Neuronal stem cell (in vitro differentiated cells): ENCODE measurements around the gene LCA5.

Experiments used
- DNase-seq: peaks from one replicate; pipeline ENCODE4 v3.0.0-alpha.2; 2013; ENCODE audit warnings: low spot score
- H2AFZ ChIP-seq: one replicate; pipeline ENCODE4 v1.6.1; 2013; ENCODE audit warnings: mild to moderate bottlenecking, low read length, inconsistent platforms
- H2AK5ac ChIP-seq: 2 replicates; pipeline ENCODE4 v1.6.1; 2013; ENCODE audit warnings: low read depth, mild to moderate bottlenecking, inconsistent platforms, low read length, moderate library complexity, mixed read lengths
- H2BK120ac ChIP-seq: 2 replicates; pipeline ENCODE4 v1.6.1; 2013; ENCODE audit warnings: low read depth, mild to moderate bottlenecking, inconsistent platforms, low read length, moderate library complexity, mixed read lengths
- H2BK12ac ChIP-seq: one replicate; pipeline ENCODE4 v1.6.1; 2013; ENCODE audit warnings: low read length, inconsistent platforms
- H2BK15ac ChIP-seq: 2 replicates; pipeline ENCODE4 v1.6.1; 2013; ENCODE audit warnings: mild to moderate bottlenecking, low read length, inconsistent platforms, mixed read lengths
- H2BK5ac ChIP-seq: one replicate; pipeline ENCODE4 v1.6.1; 2013; ENCODE audit warnings: inconsistent platforms, mild to moderate bottlenecking, low read length, moderate library complexity
- H3K14ac ChIP-seq: one replicate; pipeline ENCODE4 v1.6.1; 2013; ENCODE audit warnings: low read length, inconsistent platforms
- H3K18ac ChIP-seq: 2 replicates; pipeline ENCODE4 v1.6.1; 2013; ENCODE audit warnings: low read length, inconsistent platforms
- H3K23ac ChIP-seq: 2 replicates; pipeline ENCODE4 v1.6.1; 2013; ENCODE audit warnings: low read depth, mild to moderate bottlenecking, mixed read lengths, low read length, inconsistent platforms; ENCODE audit not compliant: poor library complexity
- H3K27ac ChIP-seq: replicated peaks from 3 replicates; pipeline ENCODE4 v1.5.1; 2013; ENCODE audit warnings: low read length, inconsistent platforms
- H3K27me3 ChIP-seq, 3 experiments: 2 replicates each; pipeline ENCODE4 v1.6.1; 2013; ENCODE audit warnings: low read length in 3 of 3, mild to moderate bottlenecking in 2 of 3, inconsistent platforms in 1 of 3, low read depth in 1 of 3, mixed read lengths in 1 of 3, moderate library complexity in 1 of 3; ENCODE audit not compliant: control insufficient read depth in 3 of 3, insufficient read depth in 3 of 3
- H3K36me3 ChIP-seq, 2 donors: replicated peaks in 1 of 2; 2 replicates each; pipeline ENCODE4 v1.6.1; 2013; ENCODE audit warnings: low read length in 2 of 2; ENCODE audit not compliant: control insufficient read depth in 2 of 2, insufficient read depth in 2 of 2
- H3K4ac ChIP-seq: 2 replicates; pipeline ENCODE4 v1.6.1; 2013; ENCODE audit warnings: inconsistent platforms, mild to moderate bottlenecking, low read length, moderate library complexity
- H3K4me1 ChIP-seq, 2 donors: 1 replicate in 1 of 2; 2 replicates in 1 of 2; pipeline ENCODE4 v1.6.1; 2013; ENCODE audit warnings: low read length in 2 of 2, low read depth in 1 of 2; ENCODE audit not compliant: control insufficient read depth in 2 of 2, insufficient read depth in 1 of 2
- H3K4me2 ChIP-seq: one replicate; pipeline ENCODE4 v1.6.1; 2013; ENCODE audit warnings: mild to moderate bottlenecking, low read length, inconsistent platforms; ENCODE audit not compliant: insufficient read depth, poor library complexity, severe bottlenecking
- H3K4me3 ChIP-seq, 2 donors: 2 replicates each; pipeline ENCODE4 v1.5.1; 2013; ENCODE audit warnings: low read length in 2 of 2, mild to moderate bottlenecking in 2 of 2, inconsistent platforms in 1 of 2, moderate library complexity in 1 of 2
- H3K79me1 ChIP-seq: one replicate; pipeline ENCODE4 v1.6.1; 2013; ENCODE audit warnings: low read depth, mild to moderate bottlenecking, inconsistent platforms, low read length, moderate library complexity
- H3K9ac ChIP-seq: one replicate; pipeline ENCODE4 v1.6.1; 2013; ENCODE audit warnings: mild to moderate bottlenecking, low read depth, low read length, inconsistent platforms; ENCODE audit not compliant: poor library complexity
- H3K9me3 ChIP-seq, 2 donors: replicated peaks in 1 of 2; 2 replicates each; pipeline versions ENCODE3 to v1.6.1; 2013; ENCODE audit warnings: low read length in 2 of 2, mild to moderate bottlenecking in 2 of 2, inconsistent platforms in 1 of 2, low read depth in 1 of 2, mixed read lengths in 1 of 2, moderate library complexity in 1 of 2; ENCODE audit not compliant: control insufficient read depth in 2 of 2, insufficient read depth in 1 of 2
- H4K8ac ChIP-seq: one replicate; pipeline ENCODE4 v1.6.1; 2013; ENCODE audit warnings: low read depth, mild to moderate bottlenecking, inconsistent platforms, low read length, moderate library complexity
- H4K91ac ChIP-seq: one replicate; pipeline ENCODE4 v1.6.1; 2013; ENCODE audit warnings: low read length, low read depth, mild to moderate bottlenecking, inconsistent platforms; ENCODE audit not compliant: poor library complexity
- WGBS, 2 donors: extraction: QIAGEN DNeasy Blood & Tissue Kit; methylation state at CpG; one replicate each; pipeline ENCODE4 v1.1.7; 2013; ENCODE audit warnings: missing lambda C conversion rate in 2 of 2, mixed read lengths in 1 of 2; ENCODE audit not compliant: insufficient read length in 2 of 2, insufficient replicate concordance in 1 of 2; ENCODE audit errors: extremely low coverage in 2 of 2; 5-methylcytosine and 5-hydroxymethylcytosine counted together

The LCA5 gene

GRCh38 chr6:79510707-79511106 lies 26.5 kb downstream of the LCA5 start:
- H3K14ac ChIP-seq, result no peak overlapping the region
- H2BK15ac ChIP-seq, result no peak overlapping the region
- H4K8ac ChIP-seq, result no peak overlapping the region
- H3K9ac ChIP-seq, result no peak overlapping the region
- no peak overlapping the region for H2BK5ac ChIP-seq
- H3K9me3 ChIP-seq, result peaks cover 0 to 4% of the 10 kb centered on the region in 2 donors
- no peak overlapping the region for H3K4me2 ChIP-seq
- no peak overlapping the region for H2AFZ ChIP-seq
- no peaks in the 10 kb centered on the region for H3K79me1 ChIP-seq
- no peak overlapping the region for H3K18ac ChIP-seq
- H4K91ac ChIP-seq, result no peak overlapping the region
- H3K23ac ChIP-seq, result no peak overlapping the region
- H2BK12ac ChIP-seq, result no peak overlapping the region
- no peak overlapping the region for H2BK120ac ChIP-seq
- peaks cover 0 to 2% of the 10 kb centered on the region in 2 donors for H3K36me3 ChIP-seq
- no CpG with 5 or more reads among the region's 1 CpG for WGBS, 2 donors
- no peak overlapping the region for H3K4me3 ChIP-seq
- H2AK5ac ChIP-seq, result no peak overlapping the region
- H3K4ac ChIP-seq, result no peak overlapping the region
- no peaks in the 10 kb centered on the region for H3K4me1 ChIP-seq
- no peak for DNase-seq
- H3K27ac ChIP-seq, result no peak overlapping the region
- H3K27me3 ChIP-seq, result no peaks in the 10 kb centered on the region

GRCh38 chr6:79506251-79506650 lies 31.0 kb downstream of the LCA5 start:
- no peak overlapping the region for H2AFZ ChIP-seq
- no peak overlapping the region for H2BK12ac ChIP-seq
- H2BK120ac ChIP-seq, result no peak overlapping the region
- no peak overlapping the region for H3K4me2 ChIP-seq
- no peak overlapping the region for H3K4me3 ChIP-seq
- no peak overlapping the region for H3K23ac ChIP-seq
- no peak overlapping the region for H2BK5ac ChIP-seq
- no peak overlapping the region for H2AK5ac ChIP-seq
- no CpG with 5 or more reads among the region's 1 CpG for WGBS, 2 donors
- H4K91ac ChIP-seq, result no peak overlapping the region
- no peaks in the 10 kb centered on the region for H3K27me3 ChIP-seq
- H3K9me3 ChIP-seq, result no peaks in the 10 kb centered on the region
- no peak overlapping the region for H3K18ac ChIP-seq
- no peak overlapping the region for H4K8ac ChIP-seq
- H3K9ac ChIP-seq, result no peak overlapping the region
- no peak for DNase-seq
- H3K14ac ChIP-seq, result no peak overlapping the region
- no peaks in the 10 kb centered on the region for H3K4me1 ChIP-seq
- H3K36me3 ChIP-seq, result peaks cover 0 to 2% of the 10 kb centered on the region in 2 donors
- H3K79me1 ChIP-seq, result no peaks in the 10 kb centered on the region
- no peak overlapping the region for H3K27ac ChIP-seq
- no peak overlapping the region for H3K4ac ChIP-seq
- H2BK15ac ChIP-seq, result no peak overlapping the region

- Histone ChIP-seq H3K4me2 (no peak overlapping the region), H4K8ac (no peak overlapping the region), H2BK120ac (no peak overlapping the region), H2BK5ac (no peak overlapping the region), H3K79me1 (no peaks in the 10 kb centered on the region), H2AFZ (no peak overlapping the region), H2BK12ac (no peak overlapping the region), H2BK15ac (no peak overlapping the region), H3K18ac (no peak overlapping the region), H3K4ac (no peak overlapping the region), H3K4me3 (no peak overlapping the region), H3K27ac (no peak overlapping the region), H2AK5ac (no peak overlapping the region), H3K23ac (no peak overlapping the region), H3K9ac (no peak overlapping the region), H3K14ac (no peak overlapping the region), H3K4me1 (no peaks in the 10 kb centered on the region), H3K36me3 (peaks cover 0 to 2% of the 10 kb centered on the region in 2 donors), H3K27me3 (no peaks in the 10 kb centered on the region), H3K9me3 (no peaks in the 10 kb centered on the region), H4K91ac (no peak overlapping the region)
- DNase-seq, result no peak
- no CpG with 5 or more reads among the region's 2 CpGs for WGBS, 2 donors
These were observed 32.9 kb downstream of the LCA5 start for GRCh38 chr6:79504372-79504771.

- Histone ChIP-seq H3K36me3 (no peaks in the 10 kb centered on the region), H3K14ac (no peak overlapping the region), H3K9me3 (no peaks in the 10 kb centered on the region), H2BK5ac (no peak overlapping the region), H4K8ac (no peak overlapping the region), H3K79me1 (no peaks in the 10 kb centered on the region), H3K9ac (no peak overlapping the region), H3K23ac (no peak overlapping the region), H3K4ac (no peak overlapping the region), H4K91ac (no peak overlapping the region), H2AK5ac (no peak overlapping the region), H2BK15ac (no peak overlapping the region), H3K27ac (no peak overlapping the region), H3K27me3 (no peaks in the 10 kb centered on the region), H3K18ac (no peak overlapping the region), H2BK120ac (no peak overlapping the region), H3K4me2 (no peak overlapping the region), H2AFZ (no peak overlapping the region), H3K4me1 (peaks cover 3 to 4% of the 10 kb centered on the region in 2 donors), H2BK12ac (no peak overlapping the region), H3K4me3 (no peak overlapping the region)
- no CpG with 5 or more reads among the region's 1 CpG for WGBS, 2 donors
- no peak for DNase-seq
These were observed 38.4 kb downstream of the LCA5 start for GRCh38 chr6:79498842-79499241.
